Parathyroid adenoma (tissue), 2 donors: ENCODE data around the gene SPEN.

ENCODE experiments used
- H2AFZ ChIP-seq: fragments of 300-600 bp; sonication (generic); one replicate; pipeline ENCODE4 v1.7.0; 2017; ENCODE audit warnings: antibody characterized with exemption, mild to moderate bottlenecking
- H3K27ac ChIP-seq: fragments of 300-600 bp; sonication (generic); one replicate; pipeline ENCODE4 v1.7.0; 2017
- H3K27me3 ChIP-seq: fragments of 300-600 bp; sonication (generic); one replicate; pipeline ENCODE4 v1.7.0; 2017; ENCODE audit warnings: low read length; ENCODE audit not compliant: control insufficient read depth, insufficient read depth
- H3K36me3 ChIP-seq: fragments of 300-600 bp; sonication (generic); one replicate; pipeline ENCODE4 v1.7.0; 2017; ENCODE audit warnings: low read length; ENCODE audit not compliant: control insufficient read depth, insufficient read depth
- H3K4me1 ChIP-seq: fragments of 300-600 bp; sonication (generic); one replicate; pipeline ENCODE4 v1.7.0; 2017; ENCODE audit warnings: control low read depth
- H3K4me2 ChIP-seq: fragments of 300-600 bp; sonication (generic); one replicate; pipeline ENCODE4 v1.7.0; 2017; ENCODE audit warnings: low read length
- H3K4me3 ChIP-seq: fragments of 300-600 bp; sonication (generic); one replicate; pipeline ENCODE4 v1.7.0; 2017; ENCODE audit warnings: low read depth, low read length
- H3K79me2 ChIP-seq: fragments of 300-600 bp; sonication (generic); one replicate; pipeline ENCODE4 v1.7.0; 2017; ENCODE audit warnings: control low read depth
- H3K9ac ChIP-seq: fragments of 300-600 bp; sonication (generic); one replicate; pipeline ENCODE4 v1.7.0; 2017; ENCODE audit warnings: mild to moderate bottlenecking
- H3K9me3 ChIP-seq: fragments of 300-600 bp; sonication (generic); one replicate; pipeline ENCODE4 v1.7.0; 2017; ENCODE audit warnings: low read length; ENCODE audit not compliant: control insufficient read depth
- CTCF ChIP-seq: fragments of 300-600 bp; sonication (generic); IDR thresholded peaks from one replicate; pipeline ENCODE4 v1.7.0; 2017; ENCODE audit warnings: antibody characterized with exemption, mild to moderate bottlenecking
- donor health status: primary hyperparathyroidism.

The SPEN gene

GRCh38 chr1:15945832-15946448 is 98.4 kb downstream of the SPEN start:
- Histone ChIP-seq H3K4me2 (no peak overlapping the region), H3K27me3 (no peaks in the 10 kb centered on the region), H2AFZ (no peak overlapping the region), H3K9ac (no peak overlapping the region), H3K27ac (no peak overlapping the region), H3K36me3 (no peaks in the 10 kb centered on the region), H3K4me3 (no peak overlapping the region), H3K4me1 (peaks cover 2% of the 10 kb centered on the region), H3K9me3 (no peaks in the 10 kb centered on the region), H3K79me2 (peaks cover 8% of the 10 kb centered on the region)
- no peak for TF ChIP-seq CTCF

DNA sequence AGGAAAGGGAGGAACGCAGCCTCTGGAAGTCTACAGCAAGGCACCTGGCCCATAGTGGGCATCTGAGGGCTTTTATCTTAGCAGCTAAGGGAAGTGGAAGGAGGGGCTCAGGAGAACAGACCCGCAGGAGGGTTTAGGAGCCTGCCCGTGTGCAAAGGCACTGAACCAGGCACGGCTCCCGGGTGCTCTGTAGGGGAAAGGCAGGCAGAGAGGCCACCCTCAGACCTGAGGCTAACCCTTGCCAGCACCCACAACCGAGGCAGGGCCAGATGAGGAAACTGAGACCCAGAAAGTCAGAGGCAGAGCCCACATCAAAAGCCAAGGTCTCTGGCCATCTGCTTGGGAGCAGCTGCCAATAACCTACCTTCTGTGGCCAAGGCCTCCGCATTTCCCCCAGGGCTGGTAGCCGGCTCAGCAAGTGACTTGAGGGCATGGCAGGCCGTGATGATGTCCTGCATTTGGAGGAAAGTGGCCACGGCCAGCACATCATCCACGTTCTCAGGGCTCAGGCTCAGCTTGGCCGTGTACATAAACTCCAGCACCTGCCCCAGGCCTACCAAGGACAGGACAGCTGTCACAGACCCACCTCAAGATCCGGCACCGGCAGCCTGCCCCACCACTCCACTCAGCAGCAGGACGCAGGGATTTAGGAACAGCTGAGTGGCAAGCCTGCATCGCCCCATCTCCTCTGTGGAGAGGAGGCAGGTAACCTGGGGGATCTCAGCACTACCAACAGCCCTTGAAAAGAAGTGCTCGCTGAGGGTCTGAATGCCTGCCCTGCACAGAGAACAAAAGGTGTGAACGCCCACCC is 99.3 kb downstream of the SPEN start:
- H3K4me2 ChIP-seq, result no peak overlapping the region
- no peak for TF ChIP-seq CTCF
- no peak overlapping the region for H3K4me3 ChIP-seq
- H2AFZ ChIP-seq, result no peak overlapping the region
- no peaks in the 10 kb centered on the region for H3K36me3 ChIP-seq
- no peaks in the 10 kb centered on the region for H3K27me3 ChIP-seq
- H3K4me1 ChIP-seq, result peaks cover 2% of the 10 kb centered on the region
- H3K79me2 ChIP-seq, result peaks cover 8% of the 10 kb centered on the region
- no peak overlapping the region for H3K27ac ChIP-seq
- no peak overlapping the region for H3K9ac ChIP-seq
- H3K9me3 ChIP-seq, result no peaks in the 10 kb centered on the region

- H3K27me3 ChIP-seq, result no peaks in the 10 kb centered on the region
- no peak overlapping the region for H3K27ac ChIP-seq
- no peak overlapping the region for H2AFZ ChIP-seq
- H3K9me3 ChIP-seq, result no peaks in the 10 kb centered on the region
- peaks cover 2% of the 10 kb centered on the region for H3K4me1 ChIP-seq
- no peaks in the 10 kb centered on the region for H3K36me3 ChIP-seq
- no peak overlapping the region for H3K4me2 ChIP-seq
- no peak overlapping the region for H3K4me3 ChIP-seq
- no peak for TF ChIP-seq CTCF
- no peak overlapping the region for H3K9ac ChIP-seq
- H3K79me2 ChIP-seq, result peaks cover 8% of the 10 kb centered on the region
Observed at GRCh38 chr1:15947382-15948090, 100.0 kb downstream of the SPEN start.

DNA sequence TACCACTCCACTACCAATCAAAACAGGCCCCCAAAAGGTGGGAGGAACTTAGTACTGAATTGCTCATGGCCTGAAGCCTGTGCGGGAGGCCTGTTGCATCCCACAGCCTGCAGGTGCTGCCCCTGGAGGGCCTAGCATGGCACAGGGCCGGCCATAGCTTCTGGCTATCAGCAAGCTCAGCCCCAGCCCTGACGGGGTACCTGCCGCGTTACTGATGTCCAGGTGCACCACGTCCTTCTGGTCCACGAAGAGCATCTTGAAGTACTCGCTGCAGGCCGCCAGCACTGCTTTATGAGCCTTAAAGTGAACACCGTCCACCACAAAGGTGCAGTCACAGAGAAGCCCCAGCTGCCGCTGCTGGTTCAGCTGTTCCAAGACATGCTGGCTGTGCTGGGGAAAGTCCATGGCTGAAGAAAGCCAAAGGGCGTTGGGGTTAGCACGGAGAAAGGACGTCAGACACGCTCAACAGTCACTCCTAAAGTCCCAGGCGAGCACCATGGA is 100.6 kb downstream of the SPEN start:
- Histone ChIP-seq H2AFZ (no peak overlapping the region), H3K4me2 (no peak overlapping the region), H3K79me2 (peaks cover 6% of the 10 kb centered on the region), H3K27ac (no peak overlapping the region), H3K36me3 (no peaks in the 10 kb centered on the region), H3K4me1 (peaks cover 2% of the 10 kb centered on the region), H3K27me3 (no peaks in the 10 kb centered on the region), H3K4me3 (no peak overlapping the region), H3K9ac (no peak overlapping the region), H3K9me3 (no peaks in the 10 kb centered on the region)
- TF ChIP-seq CTCF, result no peak
